Brain microvascular endothelial cell (primary cell): ENCODE results near the gene PKN3.
A peak's percentile ranks its signal among the peaks of the same experiment; 100 is the strongest.

Experiments
- DNase-seq: peaks from one replicate; pipeline ENCODE4 v3.0.0-alpha.2; 2020
- H3K27ac ChIP-seq: fragments of 250-450 bp; sonication (Bioruptor Pico); 2 replicates; pipeline ENCODE4 v1.5.1; 2020; ENCODE audit warnings: mild to moderate bottlenecking, moderate library complexity
- H3K27me3 ChIP-seq: fragments of 250-450 bp; sonication (Bioruptor Pico); replicated peaks from 2 replicates; pipeline ENCODE4 v1.5.1; 2020; ENCODE audit warnings: mild to moderate bottlenecking
- H3K36me3 ChIP-seq: fragments of 250-450 bp; sonication (Bioruptor Pico); replicated peaks from 2 replicates; pipeline ENCODE4 v1.5.1; 2020; ENCODE audit warnings: mild to moderate bottlenecking
- H3K4me3 ChIP-seq: 2 replicates; pipeline ENCODE4 v1.5.1; 2011; ENCODE audit warnings: low read depth, mild to moderate bottlenecking, control low read depth, low read length, moderate library complexity
- CTCF ChIP-seq: IDR thresholded peaks from 2 replicates; pipeline ENCODE4 v1.5.1; 2011; ENCODE audit warnings: low read depth, mild to moderate bottlenecking, moderate library complexity, low read length, control low read depth, inconsistent platforms; ENCODE audit errors: missing control alignments
- in situ Hi-C: cut with HindIII; loops from 2 replicates; pipeline ENCODE4 v1.10.0; 2017; ENCODE audit warnings: low sequenced_read_pairs, low pct_ligation_motif_present

The PKN3 gene

DNA sequence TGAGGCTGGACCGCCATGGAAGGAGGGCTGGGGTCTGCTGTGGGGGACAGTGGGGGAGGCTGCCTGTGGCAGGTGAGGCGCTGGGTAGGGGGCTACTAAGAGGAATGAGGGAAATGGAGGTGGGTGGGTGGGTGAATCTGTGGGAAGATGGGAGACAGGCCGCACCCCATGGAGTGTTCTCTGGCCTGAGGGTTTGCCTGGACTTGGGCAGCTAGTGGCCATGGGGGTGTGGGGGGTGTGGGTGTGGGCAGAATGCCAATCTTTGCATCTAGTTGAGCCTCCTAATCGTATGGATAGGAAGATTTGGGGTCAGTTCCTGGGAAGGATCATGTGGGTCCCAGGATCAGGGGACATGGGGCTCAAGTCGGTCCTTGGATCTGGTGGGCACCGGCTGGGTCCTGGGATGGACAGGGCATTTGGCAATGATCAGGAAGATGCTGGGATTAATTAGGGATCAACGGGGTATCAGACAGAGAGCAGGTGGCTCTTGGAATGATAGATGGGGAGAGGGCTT, 21.1 kb downstream of the PKN3 start:
- Histone ChIP-seq H3K36me3 (no peaks in the 10 kb centered on the region), H3K27me3 (no peaks in the 10 kb centered on the region), H3K4me3 (peak overlapping the region; percentile 66), H3K27ac (no peak overlapping the region)
- in situ Hi-C loops = no loop called here
- no peak for DNase-seq
- no peak for TF ChIP-seq CTCF

- DNase-seq = peak; percentile 94
- in situ Hi-C loops = no loop called here
- Histone ChIP-seq H3K27me3 (no peaks in the 10 kb centered on the region), H3K27ac (no peak within 1 kb of the TSS), H3K4me3 (peak within 1 kb of the TSS; percentile 66), H3K36me3 (no peaks in the 10 kb centered on the region)
- no peak for TF ChIP-seq CTCF
Observed at GRCh38 chr9:128723866-128724743, 21.8 kb downstream of the PKN3 start, which contains the start of gene ZDHHC12. ZDHHC12 (minus strand) TSS chr9:128724127; CDS start chr9:128724093, 34 bp downstream.

GRCh38 chr9:128724744-128725211, 22.5 kb downstream of the PKN3 start:
- no peak overlapping the region for H3K27ac ChIP-seq
- H3K4me3 ChIP-seq = peak overlapping the region; percentile 66
- TF ChIP-seq CTCF = no peak
- in situ Hi-C loops = no loop called here
- H3K27me3 ChIP-seq = no peaks in the 10 kb centered on the region
- peak; percentile 68 for DNase-seq
- no peaks in the 10 kb centered on the region for H3K36me3 ChIP-seq

DNA sequence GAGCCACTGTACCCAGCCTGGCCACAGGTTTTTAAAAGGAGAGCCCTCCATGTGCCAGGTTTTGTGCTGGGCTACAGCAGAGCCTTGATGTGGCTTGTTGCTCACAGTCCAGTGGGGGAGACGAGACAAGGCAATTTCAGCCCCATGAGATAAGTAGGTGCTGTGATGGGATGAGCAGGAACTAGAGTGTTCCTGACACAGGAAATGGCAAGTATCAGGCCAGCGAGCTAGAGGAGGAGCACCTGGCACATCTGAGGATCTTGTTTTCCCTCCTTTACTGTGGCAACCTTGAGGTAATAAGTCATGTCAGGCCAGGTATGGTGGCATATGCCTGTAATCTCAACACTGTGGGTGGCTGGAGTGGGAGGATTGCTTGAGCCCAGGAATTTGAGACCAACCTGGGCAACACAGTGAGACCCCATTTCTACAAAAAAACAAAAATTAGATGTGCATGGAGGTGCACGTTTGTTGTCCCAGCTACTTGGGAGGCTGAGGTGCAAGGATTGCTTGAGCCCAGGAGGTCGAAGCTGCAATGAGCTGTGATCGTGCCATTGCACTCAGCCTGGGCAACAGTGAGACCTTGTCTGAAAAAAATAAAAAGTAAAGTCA, 25.4 kb downstream of the PKN3 start:
- in situ Hi-C loops = no loop called here
- Histone ChIP-seq H3K27ac (no peak overlapping the region), H3K36me3 (no peaks in the 10 kb centered on the region), H3K4me3 (no peak overlapping the region), H3K27me3 (no peaks in the 10 kb centered on the region)
- no peak for TF ChIP-seq CTCF
- no peak for DNase-seq

DNA sequence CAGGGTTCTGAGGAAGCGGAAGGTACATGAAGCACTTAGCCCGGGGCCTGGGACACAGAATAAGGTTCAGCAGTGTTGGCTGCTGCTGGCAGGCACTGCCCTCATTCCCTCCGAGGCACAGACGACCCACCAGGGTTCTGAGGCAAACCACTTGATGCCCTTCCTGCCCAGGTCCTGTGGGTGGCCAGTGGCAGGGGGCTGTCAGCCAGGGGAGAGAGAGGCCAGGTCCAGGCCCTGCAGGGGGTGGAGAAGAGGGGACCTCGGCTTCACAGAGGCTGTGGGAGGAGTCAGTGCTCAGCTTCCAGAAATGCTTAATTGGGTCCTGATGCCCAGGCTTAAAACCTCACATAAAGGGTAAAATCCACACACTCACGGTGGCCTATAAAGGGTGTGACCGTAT, 26.0 kb downstream of the PKN3 start:
- no peaks in the 10 kb centered on the region for H3K27me3 ChIP-seq
- no peaks in the 10 kb centered on the region for H3K36me3 ChIP-seq
- TF ChIP-seq CTCF = no peak
- in situ Hi-C loops = no loop called here
- H3K4me3 ChIP-seq = no peak overlapping the region
- H3K27ac ChIP-seq = no peak overlapping the region
- no peak for DNase-seq
